Activated naive CD4-positive, alpha-beta T cell treated with anti-CD3 and anti-CD28 coated beads for 36 hours (primary cell): Measurements from ENCODE around the gene SNRPD2. TPM values are rescaled to one million over a fixed set of nuclear protein-coding genes. Genes with fewer than 3 reads are reported as not detected.
A peak's percentile ranks its signal among the peaks of the same experiment; 100 is the strongest.

Experiments
- microRNA-seq: library from miRNA; unstranded; fragments of <30 nt; microRNA quantifications from one replicate; pipeline ENCODE4 v1.2.0, GENCODE V29; 2022; ENCODE audit warnings: borderline microRNAs expressed, borderline replicate concordance
- total RNA-seq, 2 experiments: library from RNA; stranded (reverse); gene quantifications; one replicate each; pipeline ENCODE4 v1.2.3, GENCODE V29; 2021

SNRPD2 gene
- total RNA-seq, 2 experiments from 2014 or later, result 976 to 988 TPM

Small RNAs within 50 kb of the gene (microRNA-seq; reads per million reads assigned to microRNA genes)
- gene MIR330, result 1,414 reads per million, percentile 86 among the genes with 10 or more reads in this experiment
- gene MIR642A, result not detected
- not detected for gene MIR642B

Other genes starting within 250 kb of the SNRPD2 start
- gene FOSB, start 224.0 kb downstream of the SNRPD2 start, total RNA-seq, result 1 to 10 TPM; 8.0 to 8.7 TPM
- gene RTN2, start 194.9 kb downstream of the SNRPD2 start, total RNA-seq, result under 1 TPM; 0.69 to 0.84 TPM
- gene PPM1N, start 193.5 kb downstream of the SNRPD2 start, total RNA-seq, result 1 to 10 TPM; 2.3 to 2.5 TPM
- 10 to 100 TPM; 94.5 to 99.6 TPM for gene VASP, start 184.5 kb downstream of the SNRPD2 start, total RNA-seq
- gene OPA3, start 107.2 kb downstream of the SNRPD2 start, total RNA-seq, result 10 to 100 TPM; 12.4 to 12.7 TPM
- not detected for gene GPR4, start 89.7 kb downstream of the SNRPD2 start, total RNA-seq
- 100 to 1,000 TPM; 145 to 159 TPM for gene EML2, start 52.6 kb downstream of the SNRPD2 start, total RNA-seq
- 1 to 10 TPM; 1.8 to 2.3 TPM for gene GIPR, start 23.7 kb downstream of the SNRPD2 start, total RNA-seq
- gene QPCTL, start 713 bp upstream of the SNRPD2 start, total RNA-seq, result 10 to 100 TPM; 12.0 to 14.1 TPM
- gene FBXO46, start 38.9 kb upstream of the SNRPD2 start, total RNA-seq, result 10 to 100 TPM; 21.8 to 23.2 TPM
- gene MEIOSIN, start 41.5 kb upstream of the SNRPD2 start, total RNA-seq, result not detected
- gene SIX5, start 77.3 kb upstream of the SNRPD2 start, total RNA-seq, result 1 to 10 TPM; 1.8 to 2.2 TPM
- gene DMPK, start 90.5 kb upstream of the SNRPD2 start, total RNA-seq, result 1 to 10 TPM; 6.1 TPM
- 10 to 100 TPM; 28.6 to 29.1 TPM for gene DMWD, start 100.9 kb upstream of the SNRPD2 start, total RNA-seq
- gene RSPH6A, start 123.4 kb upstream of the SNRPD2 start, total RNA-seq, result under 1 TPM in 1 of 2 experiments, not detected in 1; 0.17 TPM
- gene SYMPK, start 171.2 kb upstream of the SNRPD2 start, total RNA-seq, result 10 to 100 TPM; 96.9 to 97.4 TPM
- under 1 TPM in 1 of 2 experiments, not detected in 1; 0.20 TPM for gene FOXA3, start 172.4 kb upstream of the SNRPD2 start, total RNA-seq
- gene IRF2BP1, start 194.2 kb upstream of the SNRPD2 start, total RNA-seq, result 10 to 100 TPM; 11.4 TPM
- 1 to 10 TPM; 4.5 to 4.8 TPM for gene MYPOP, start 210.7 kb upstream of the SNRPD2 start, total RNA-seq
- not detected for gene NANOS2, start 222.8 kb upstream of the SNRPD2 start, total RNA-seq